T-helper 2 cell treated with Interferon-gamma antibody and Interleukin-4, amounts not matched to agents 5 μg/mL and 100 μg/mL, for 36 hours (primary cell): ENCODE measurements around the gene HNRNPA1L2.
A peak's percentile ranks its signal among the peaks of the same experiment; 100 is the strongest.
"Not testable (repeated sequence)": the region's sequence is repeated elsewhere in the genome, so short reads cannot be mapped to it uniquely, and the experiment has no call there.

Experiments
- DNase-seq: peaks from one replicate; pipeline ENCODE4 v3.0.0; 2021; ENCODE audit warnings: low spot score
- H3K27ac Mint-ChIP-seq: one replicate; pipeline ENCODE4 v1.8.0; 2021; ENCODE audit warnings: mild to moderate bottlenecking, mixed read lengths
- H3K27me3 Mint-ChIP-seq: one replicate; pipeline ENCODE4 v1.8.0; 2021; ENCODE audit warnings: low read depth, mixed read lengths
- H3K36me3 Mint-ChIP-seq: one replicate; pipeline ENCODE4 v1.8.0; 2021; ENCODE audit warnings: low read depth, mixed read lengths
- H3K4me1 Mint-ChIP-seq: one replicate; pipeline ENCODE4 v1.8.0; 2021; ENCODE audit warnings: low read depth, mixed read lengths
- H3K4me3 Mint-ChIP-seq: one replicate; pipeline ENCODE4 v1.8.0; 2022; ENCODE audit warnings: mild to moderate bottlenecking, moderate library complexity, mixed read lengths
- H3K9me3 Mint-ChIP-seq: one replicate; pipeline ENCODE4 v1.8.0; 2021; ENCODE audit warnings: mixed read lengths

The HNRNPA1L2 gene

DNA sequence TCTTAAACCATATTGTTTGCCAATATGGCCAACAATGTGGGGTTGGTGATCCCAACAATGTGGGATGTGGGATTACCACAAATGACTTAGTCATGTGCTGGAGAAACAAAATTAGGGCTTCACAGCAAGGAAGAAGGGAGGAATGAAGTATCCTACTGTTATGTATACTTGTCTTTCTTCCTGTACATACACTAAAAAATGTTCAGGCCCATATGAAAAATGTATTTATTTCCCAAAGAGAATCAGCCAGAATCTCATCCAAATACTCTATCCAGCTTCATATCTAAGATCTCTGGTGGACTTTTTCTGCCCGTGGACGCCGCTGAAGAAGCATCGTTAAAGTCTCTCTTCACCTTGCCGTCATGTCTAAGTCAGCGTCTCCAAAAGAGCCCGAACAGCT lies at the start of gene HNRNPA1L2:
Gene HNRNPA1L2, plus strand, starts transcription at position 301 of the 400 bp plus-strand sequence. Its CDS starts 62 bp downstream, at position 363.
- H3K27ac Mint-ChIP-seq: no peak within 1 kb of the TSS
- no peaks in the 10 kb centered on the region for H3K27me3 Mint-ChIP-seq
- H3K4me1 Mint-ChIP-seq: peaks cover 1% of the 10 kb centered on the region
- no peak within 1 kb of the TSS for H3K4me3 Mint-ChIP-seq
- H3K36me3 Mint-ChIP-seq: peaks cover 36% of the 10 kb centered on the region
- H3K9me3 Mint-ChIP-seq: no peaks in the 10 kb centered on the region
- no peak for DNase-seq

- not testable (repeated sequence) for H3K4me3 Mint-ChIP-seq, H3K9me3 Mint-ChIP-seq, DNase-seq, H3K4me1 Mint-ChIP-seq, H3K36me3 Mint-ChIP-seq, H3K27ac Mint-ChIP-seq
- peaks cover 24% of the 10 kb centered on the region for H3K27me3 Mint-ChIP-seq
Observed at GRCh38 chr13:52593175-52593574, 49.1 kb upstream of the HNRNPA1L2 start.

DNA sequence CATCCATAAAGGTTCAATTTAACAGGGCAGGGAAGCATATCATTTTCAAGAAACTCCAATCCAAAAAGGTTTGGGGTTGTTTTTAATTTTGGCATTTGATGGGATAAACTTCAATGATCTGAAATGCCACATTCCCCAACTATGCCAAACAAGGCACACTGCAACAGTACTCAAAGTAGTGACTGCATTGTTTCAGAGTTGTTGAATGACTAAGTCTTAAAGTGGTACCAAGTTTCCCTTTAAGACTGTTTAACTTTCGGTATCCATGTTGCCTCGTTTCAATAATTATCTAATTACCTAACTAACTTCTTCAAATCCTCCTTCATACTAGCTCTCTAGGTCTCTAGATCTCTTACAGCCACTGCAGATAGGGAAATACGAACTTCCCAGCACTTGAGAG lies 48.4 kb upstream of the HNRNPA1L2 start:
- DNase-seq, H3K36me3 Mint-ChIP-seq, H3K9me3 Mint-ChIP-seq: not testable (repeated sequence)

DNA sequence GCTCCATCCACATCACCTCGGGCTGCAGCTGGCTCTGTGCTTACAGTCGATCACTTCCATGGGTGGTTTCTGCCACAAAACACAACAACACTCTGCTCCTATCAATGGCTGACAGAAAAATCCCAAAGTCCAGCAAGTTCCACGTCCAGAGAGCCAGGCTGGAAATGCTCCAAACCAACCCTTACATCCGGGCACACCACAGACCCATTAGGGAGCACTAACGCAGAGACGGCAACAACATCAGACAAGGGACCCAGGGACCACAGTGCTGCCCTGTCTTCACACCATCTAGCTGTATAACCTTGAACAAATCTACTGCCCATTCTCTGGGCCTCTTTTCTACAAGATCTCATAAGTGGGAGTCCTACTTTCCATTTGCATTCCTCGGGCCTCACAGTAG lies 47.9 kb upstream of the HNRNPA1L2 start:
- not testable (repeated sequence) for H3K9me3 Mint-ChIP-seq, H3K36me3 Mint-ChIP-seq, DNase-seq, H3K27ac Mint-ChIP-seq, H3K4me3 Mint-ChIP-seq, H3K4me1 Mint-ChIP-seq
- peaks cover 23% of the 10 kb centered on the region for H3K27me3 Mint-ChIP-seq

More for the DNA sequence above, 48.4 kb upstream of the HNRNPA1L2 start:
- H3K4me3 Mint-ChIP-seq, H3K4me1 Mint-ChIP-seq, H3K27ac Mint-ChIP-seq: not testable (repeated sequence)
- H3K27me3 Mint-ChIP-seq: peaks cover 22% of the 10 kb centered on the region

DNA sequence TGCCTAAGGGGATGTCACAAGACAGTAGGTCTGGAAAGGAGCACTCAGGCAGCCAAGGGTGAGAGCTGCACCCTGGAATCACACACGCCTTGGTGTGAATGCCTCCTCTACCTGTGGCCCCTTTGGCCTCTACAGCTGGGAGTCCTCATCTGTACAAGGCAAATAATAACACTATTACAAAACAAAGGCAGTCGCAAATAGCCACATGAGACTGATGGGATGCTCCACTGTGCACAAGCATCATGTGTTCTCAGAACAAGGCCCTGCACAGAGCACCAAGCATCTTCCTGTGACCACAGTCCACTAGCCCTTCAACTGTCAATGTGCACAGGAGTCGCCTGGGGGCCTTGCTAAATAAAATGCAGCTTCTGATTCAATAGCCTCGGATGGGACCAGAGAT lies 44.6 kb upstream of the HNRNPA1L2 start:
- Mint-ChIP-seq H3K27me3 (peaks cover 11% of the 10 kb centered on the region), H3K4me3 (no peak overlapping the region), H3K36me3 (no peaks in the 10 kb centered on the region), H3K27ac (no peak overlapping the region), H3K4me1 (peaks cover 8% of the 10 kb centered on the region), H3K9me3 (no peaks in the 10 kb centered on the region)
- DNase-seq: no peak

DNA sequence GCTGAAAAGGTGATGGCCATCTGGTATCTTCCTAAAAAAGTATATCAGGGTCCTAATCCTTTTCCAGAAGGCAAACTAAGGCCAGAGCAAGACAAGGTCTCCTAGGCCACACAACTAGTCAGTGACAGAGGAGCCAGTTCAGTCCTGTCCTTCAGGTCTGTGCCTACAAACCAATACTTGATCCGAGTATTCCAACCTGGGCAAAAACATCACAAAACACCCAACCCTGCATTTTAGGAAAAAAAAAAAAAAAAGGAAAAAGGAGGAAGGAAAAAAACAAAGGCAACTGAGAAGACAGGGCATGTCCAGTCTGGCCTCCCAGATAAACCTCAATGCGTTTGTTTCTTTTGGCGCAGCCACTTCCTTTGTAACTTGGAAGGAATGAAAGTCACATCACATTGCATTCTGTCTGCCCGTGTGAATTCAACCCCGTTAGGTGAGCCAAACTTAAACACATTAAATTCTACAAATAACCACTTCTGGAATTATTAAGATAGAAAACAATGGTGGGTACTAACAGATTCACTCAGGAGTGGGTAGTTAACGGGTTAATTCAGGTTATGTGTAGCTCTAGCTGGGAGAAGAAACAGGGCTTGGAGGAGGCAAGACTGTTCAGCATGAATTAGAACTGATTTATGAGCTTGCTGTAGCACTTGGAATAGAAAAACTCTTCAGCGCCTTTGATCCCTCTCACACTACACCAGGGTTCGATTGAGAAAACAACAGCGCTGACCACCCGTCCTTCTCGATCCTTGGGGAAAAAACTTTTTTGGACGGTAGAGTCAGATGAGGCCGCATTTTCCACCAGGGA lies 43.0 kb upstream of the HNRNPA1L2 start:
- peak overlapping the region; percentile 79 for H3K4me3 Mint-ChIP-seq
- DNase-seq: no peak
- no peaks in the 10 kb centered on the region for H3K36me3 Mint-ChIP-seq
- H3K9me3 Mint-ChIP-seq: no peaks in the 10 kb centered on the region
- peaks cover 8% of the 10 kb centered on the region for H3K4me1 Mint-ChIP-seq
- H3K27me3 Mint-ChIP-seq: peaks cover 11% of the 10 kb centered on the region
- H3K27ac Mint-ChIP-seq: peak overlapping the region; percentile 15

DNA sequence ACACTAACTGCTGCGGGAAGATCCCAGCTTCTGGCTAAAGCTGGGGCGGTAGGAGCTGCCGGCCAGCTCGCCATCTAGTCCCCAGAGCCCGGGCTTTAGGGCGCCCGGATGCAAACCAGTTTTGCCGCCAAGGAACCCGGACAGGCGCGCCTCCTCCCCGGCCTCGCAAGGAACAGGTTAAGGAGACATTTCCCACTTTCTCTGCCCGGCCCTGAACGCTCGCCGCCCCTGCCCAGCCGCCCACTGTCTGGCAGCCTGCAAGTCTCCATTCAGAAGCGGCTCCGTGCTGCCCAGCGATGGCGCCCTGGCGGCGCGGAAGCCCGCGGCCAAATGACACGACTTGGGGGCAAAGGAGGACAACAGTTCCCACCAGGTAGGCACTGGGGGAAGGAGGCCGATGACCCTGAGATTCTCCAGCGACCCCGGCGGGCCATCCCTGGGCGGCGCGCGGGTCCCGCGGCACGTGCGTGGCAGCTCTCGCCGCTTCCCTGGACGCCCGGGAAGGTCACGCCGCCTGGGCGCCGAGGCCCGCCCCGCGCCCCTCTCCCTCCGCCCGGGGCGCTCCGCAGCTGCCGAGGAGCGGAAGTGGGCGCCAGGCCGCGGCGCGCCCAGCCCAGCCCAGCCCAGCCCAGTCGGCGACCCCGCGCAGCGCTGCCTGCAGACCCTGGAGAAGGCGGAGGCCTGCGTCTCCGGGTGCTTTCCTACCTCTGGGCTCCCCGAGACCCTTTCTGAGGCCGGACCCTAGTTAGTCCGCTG lies 42.2 kb upstream of the HNRNPA1L2 start:
- peak; percentile 20 for DNase-seq
- Mint-ChIP-seq H3K27me3 (peaks cover 11% of the 10 kb centered on the region), H3K4me1 (peaks cover 8% of the 10 kb centered on the region), H3K27ac (no peak overlapping the region), H3K36me3 (no peaks in the 10 kb centered on the region), H3K9me3 (no peaks in the 10 kb centered on the region), H3K4me3 (peak overlapping the region; percentile 79)

- Mint-ChIP-seq H3K4me3 (peak overlapping the region; percentile 58), H3K36me3 (no peaks in the 10 kb centered on the region), H3K4me1 (peaks cover 8% of the 10 kb centered on the region), H3K27me3 (peaks cover 11% of the 10 kb centered on the region), H3K9me3 (no peaks in the 10 kb centered on the region), H3K27ac (no peak overlapping the region)
- no peak for DNase-seq
Observed at GRCh38 chr13:52600666-52601065, 41.6 kb upstream of the HNRNPA1L2 start.

GRCh38 chr13:52603316-52603715 lies 38.9 kb upstream of the HNRNPA1L2 start:
- H3K36me3 Mint-ChIP-seq, H3K4me1 Mint-ChIP-seq, H3K9me3 Mint-ChIP-seq, DNase-seq, H3K4me3 Mint-ChIP-seq, H3K27ac Mint-ChIP-seq: not testable (repeated sequence)
- peaks cover 15% of the 10 kb centered on the region for H3K27me3 Mint-ChIP-seq

GRCh38 chr13:52606126-52606525 lies 36.1 kb upstream of the HNRNPA1L2 start:
- H3K36me3 Mint-ChIP-seq, H3K4me1 Mint-ChIP-seq, H3K27me3 Mint-ChIP-seq, DNase-seq, H3K27ac Mint-ChIP-seq, H3K4me3 Mint-ChIP-seq, H3K9me3 Mint-ChIP-seq: not testable (repeated sequence)

- DNase-seq, H3K4me3 Mint-ChIP-seq, H3K36me3 Mint-ChIP-seq, H3K27ac Mint-ChIP-seq, H3K9me3 Mint-ChIP-seq, H3K4me1 Mint-ChIP-seq, H3K27me3 Mint-ChIP-seq: not testable (repeated sequence)
Observed at GRCh38 chr13:52606795-52607194, 35.4 kb upstream of the HNRNPA1L2 start.

- not testable (repeated sequence) for H3K4me3 Mint-ChIP-seq, DNase-seq
- H3K27me3 Mint-ChIP-seq: peaks cover 16% of the 10 kb centered on the region
Observed at GRCh38 chr13:52608184-52608583, 34.0 kb upstream of the HNRNPA1L2 start.

DNA sequence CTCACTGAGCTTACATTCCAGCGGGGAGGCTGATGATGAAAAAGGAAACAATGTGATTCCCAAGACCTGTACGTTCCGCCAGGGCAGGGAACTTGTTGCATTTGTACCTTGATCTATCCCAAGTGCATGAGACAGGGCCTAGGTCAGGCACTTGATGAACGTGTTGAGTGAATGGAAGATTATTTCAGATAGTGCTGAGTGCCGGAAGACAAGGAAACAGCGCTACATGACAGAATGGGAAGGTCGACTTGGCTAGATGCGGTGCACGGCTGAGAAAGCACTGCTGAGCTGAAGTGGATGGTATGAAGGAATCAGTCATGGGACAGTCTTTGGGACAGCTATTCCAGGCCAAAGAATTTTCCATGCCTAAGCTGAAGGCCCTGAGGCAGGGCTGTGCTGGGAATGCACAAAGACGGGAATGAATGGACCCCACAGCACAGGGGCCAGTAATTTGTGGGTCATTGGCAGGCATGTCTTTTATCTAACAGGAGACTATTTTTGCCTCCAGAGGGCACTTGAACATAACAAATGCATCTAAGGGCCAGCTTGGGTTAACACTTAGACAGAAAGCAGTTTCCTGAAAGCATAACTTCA lies 33.1 kb upstream of the HNRNPA1L2 start:
- peaks cover 20% of the 10 kb centered on the region for H3K27me3 Mint-ChIP-seq
- not testable (repeated sequence) for H3K27ac Mint-ChIP-seq, H3K36me3 Mint-ChIP-seq, H3K4me1 Mint-ChIP-seq, H3K4me3 Mint-ChIP-seq, DNase-seq, H3K9me3 Mint-ChIP-seq

More at GRCh38 chr13:52608184-52608583, 34.0 kb upstream of the HNRNPA1L2 start:
- not testable (repeated sequence) for H3K4me1 Mint-ChIP-seq, H3K27ac Mint-ChIP-seq, H3K9me3 Mint-ChIP-seq, H3K36me3 Mint-ChIP-seq

DNA sequence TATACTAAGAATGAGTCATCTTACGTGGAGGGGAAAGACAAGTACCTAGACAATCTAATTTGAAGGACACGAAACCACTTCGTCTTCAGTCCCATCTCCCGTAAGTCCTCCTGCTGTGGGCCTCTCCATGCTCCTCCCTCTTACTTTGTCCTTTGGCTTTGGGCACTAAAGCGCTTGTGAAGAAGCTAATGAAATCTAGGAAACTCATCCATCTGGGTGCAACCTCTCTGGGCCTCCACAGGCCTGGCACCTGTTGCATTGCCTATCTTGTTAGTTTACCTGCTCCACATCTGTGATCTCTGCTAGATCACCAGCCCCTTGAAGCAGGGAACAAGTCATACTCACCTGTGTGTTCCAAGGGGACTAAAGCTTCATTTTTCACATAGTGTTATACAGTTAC lies 32.1 kb upstream of the HNRNPA1L2 start:
- H3K9me3 Mint-ChIP-seq, H3K27ac Mint-ChIP-seq, DNase-seq, H3K36me3 Mint-ChIP-seq, H3K4me1 Mint-ChIP-seq, H3K4me3 Mint-ChIP-seq: not testable (repeated sequence)
- peaks cover 20% of the 10 kb centered on the region for H3K27me3 Mint-ChIP-seq
